A549 (cell line): ENCODE measurements around the gene SNTB2. TPM values are rescaled to one million over a fixed set of nuclear protein-coding genes. Genes with fewer than 3 reads are reported as not detected.

ENCODE experiments used
- ATAC-seq, 2 experiments: fragments of 200-7000 bp in 1 of 2; fragments of >200 bp in 1 of 2; cut with Nextera tagmentation in 1 of 2; cut with Tn5 transposase in 1 of 2; 3 replicates each; pipeline versions ENCODE4 v1.8.0 to v1.9.1; 2018 to 2020; ENCODE audit warnings: mild to moderate bottlenecking in 1 of 2, moderate library complexity in 1 of 2
- CTCF ChIA-PET: fragments of 300-600 bp; sonication (Branson Sonifier 250); formaldehyde crosslinking; extraction: SDS; loops from one replicate; lab custom pipeline; 2021; ENCODE audit warnings: antibody characterized with exemption, inconsistent platforms; lab: Yijun Ruan, JAX
- POLR2A ChIA-PET: fragments of 350-600 bp; formaldehyde crosslinking; extraction: SDS; loops from one replicate; lab custom pipeline; 2021; ENCODE audit warnings: antibody characterized with exemption, inconsistent platforms; lab: Yijun Ruan, JAX
- DNase-seq, 2 experiments: peaks; one replicate each; pipeline versions ENCODE4 v3.0.0 to v3.0.0-alpha.2; 2011 to 2016; ENCODE audit warnings: low read depth in 1 of 2, low spot score in 1 of 2
- FAIRE-seq: peaks from 2 replicates; lab custom pipeline; 2011; peaks lifted over from hg19 to GRCh38; lab: Jason Lieb, UNC
- H3K27ac ChIP-seq, 2 experiments: fragments of >200 bp; sonication (Bioruptor Twin); formaldehyde crosslinking; 3 replicates each; pipeline ENCODE4 v1.5.1; 2016 to 2017
- H3K4me1 ChIP-seq: fragments of >200 bp; sonication (Bioruptor Twin); formaldehyde crosslinking; 3 replicates; pipeline ENCODE4 v1.6.1; 2016
- H3K4me2 ChIP-seq: fragments of >200 bp; sonication (Bioruptor Twin); formaldehyde crosslinking; 3 replicates; pipeline ENCODE4 v1.6.1; 2016
- H3K4me3 ChIP-seq: fragments of >200 bp; sonication (Bioruptor Twin); formaldehyde crosslinking; 3 replicates; pipeline ENCODE4 v1.5.1; 2016
- H3K9me3 ChIP-seq: fragments of >200 bp; sonication (Bioruptor Twin); formaldehyde crosslinking; 3 replicates; pipeline ENCODE4 v1.6.1; 2016
- EHF ChIP-seq: fragments of 250-450 bp; sonication (Bioruptor Pico); IDR thresholded peaks from 2 replicates; pipeline ENCODE4 v1.5.0; 2020; ENCODE audit warnings: mild to moderate bottlenecking
- ESRRA ChIP-seq: fragments of 150-350 bp; IDR thresholded peaks from 2 replicates; pipeline ENCODE4 v1.6.1; 2014; ENCODE audit warnings: mild to moderate bottlenecking, low read length, borderline replicate concordance
- FOSB ChIP-seq: fragments of 250-450 bp; sonication (Bioruptor Pico); IDR thresholded peaks from 2 replicates; pipeline ENCODE4 v1.5.0; 2020; ENCODE audit warnings: mild to moderate bottlenecking, moderate library complexity
- FOXS1 ChIP-seq: fragments of 250-450 bp; sonication (Bioruptor Pico); IDR thresholded peaks from 2 replicates; pipeline ENCODE4 v1.5.0; 2020; ENCODE audit warnings: mild to moderate bottlenecking, moderate library complexity
- GATA3 ChIP-seq: IDR thresholded peaks from 2 replicates; pipeline ENCODE4 v1.6.1; 2012; ENCODE audit warnings: borderline replicate concordance
- JUN ChIP-seq, 2 experiments: fragments of >200 bp; sonication (Bioruptor Twin); formaldehyde crosslinking; IDR thresholded peaks; 2 replicates in 1 of 2; 3 replicates in 1 of 2; pipeline ENCODE4 v1.6.1; 2016 to 2017
- JUNB ChIP-seq: fragments of >200 bp; sonication (Bioruptor Twin); formaldehyde crosslinking; IDR thresholded peaks from 2 replicates; pipeline ENCODE4 v1.6.1; 2016
- NPAS2 ChIP-seq: fragments of 250-450 bp; sonication (Bioruptor Pico); IDR thresholded peaks from 2 replicates; pipeline ENCODE4 v1.8.0; 2022; ENCODE audit warnings: mild to moderate bottlenecking, moderate library complexity, borderline replicate concordance
- PHF8 ChIP-seq: fragments of 200-600 bp; sonication (generic); IDR thresholded peaks from 2 replicates; pipeline ENCODE4 v1.6.1; 2016; ENCODE audit warnings: low read depth, mild to moderate bottlenecking, antibody characterized with exemption, moderate library complexity, borderline replicate concordance
- POLR2A ChIP-seq: IDR thresholded peaks from 2 replicates; pipeline ENCODE4 v1.6.1; 2012; ENCODE audit warnings: mild to moderate bottlenecking, low read length
- POLR2AphosphoS2 ChIP-seq: conservative IDR thresholded peaks from 2 replicates; pipeline ENCODE4 v1.6.1; 2012; ENCODE audit warnings: low read length, improper control_type of control experiment, inconsistent platforms
- RAD21 ChIP-seq, 2 experiments: fragments of >200 bp in 1 of 2; sonication (Bioruptor Twin) in 1 of 2; formaldehyde crosslinking in 1 of 2; IDR thresholded peaks in 1 of 2; conservative IDR thresholded peaks in 1 of 2; 2 replicates in 1 of 2; 3 replicates in 1 of 2; pipeline ENCODE4 v1.6.1; 2012 to 2018; ENCODE audit warnings: inconsistent platforms in 1 of 2
- RARB ChIP-seq: fragments of 250-450 bp; sonication (Bioruptor Pico); IDR thresholded peaks from 2 replicates; pipeline ENCODE4 v1.8.0; 2021; ENCODE audit warnings: mild to moderate bottlenecking, moderate library complexity
- RNF2 ChIP-seq: fragments of 200-600 bp; sonication (generic); IDR thresholded peaks from 2 replicates; pipeline ENCODE4 v1.6.1; 2016; ENCODE audit warnings: low read depth, mild to moderate bottlenecking, antibody characterized with exemption, moderate library complexity, borderline replicate concordance
- TFCP2L1 ChIP-seq: fragments of 250-450 bp; sonication (Bioruptor Pico); IDR thresholded peaks from 2 replicates; pipeline ENCODE4 v1.5.0; 2021; ENCODE audit warnings: mild to moderate bottlenecking
- ZSCAN20 ChIP-seq: fragments of 250-450 bp; sonication (Bioruptor Pico); IDR thresholded peaks from 2 replicates; pipeline ENCODE4 v1.8.0; 2022; ENCODE audit warnings: mild to moderate bottlenecking, moderate library complexity
- WGBS: methylation state at CpG from one replicate; pipeline ENCODE4 v1.1.6; 2017; ENCODE audit errors: missing lambda C conversion rate; 5-methylcytosine and 5-hydroxymethylcytosine counted together
- polyA plus RNA-seq, 4 experiments: library from polyadenylated mRNA; depleted of rRNA in 3 of 4; stranded (reverse); fragments of >200 nt; fragmentation: RNase III in 1 of 4; extraction: RNeasy Plus Mini Kit Qiagen cat#74134 plus additional on column Dnase treatment in 1 of 4; gene quantifications; 2 replicates in 3 of 4; 3 replicates in 1 of 4; pipeline ENCODE4 v1.2.3, GENCODE V29; 2011 to 2017
- TF ChIP-seq, protein P1 (sequence below): IDR thresholded peaks from 2 replicates; pipeline ENCODE4 v1.6.1; 2012
- TF ChIP-seq, protein P2 (sequence below): fragments of >200 bp; sonication (Bioruptor Twin); formaldehyde crosslinking; IDR thresholded peaks from 3 replicates; pipeline ENCODE4 v1.6.1; 2016
- TF ChIP-seq, protein P3 (sequence below): IDR thresholded peaks from 2 replicates; pipeline ENCODE4 v1.6.1; 2012; ENCODE audit warnings: low read depth, borderline replicate concordance
- TF ChIP-seq, protein P4 (sequence below): fragments of 250-450 bp; sonication (Bioruptor Pico); IDR thresholded peaks from 2 replicates; pipeline ENCODE4 v1.5.0; 2020; ENCODE audit warnings: low read depth, mild to moderate bottlenecking, moderate library complexity
- TF ChIP-seq, protein P5 (sequence below): IDR thresholded peaks from 2 replicates; pipeline ENCODE4 v1.6.1; 2012
- TF ChIP-seq, protein P6 (sequence below): fragments of 450-650 bp; IDR thresholded peaks from 2 replicates; pipeline ENCODE4 v1.6.1; 2014; ENCODE audit warnings: antibody characterized with exemption
- TF ChIP-seq, protein P7 (sequence below): fragments of 250-450 bp; sonication (Bioruptor Pico); IDR thresholded peaks from 2 replicates; pipeline ENCODE4 v1.5.0; 2021; ENCODE audit warnings: mild to moderate bottlenecking, moderate library complexity, borderline replicate concordance

Gene SNTB2
- polyA plus RNA-seq, 2 of the 4 experiments (the other 2 are of a cell fraction): 7.8 to 20.8 TPM

DNA sequence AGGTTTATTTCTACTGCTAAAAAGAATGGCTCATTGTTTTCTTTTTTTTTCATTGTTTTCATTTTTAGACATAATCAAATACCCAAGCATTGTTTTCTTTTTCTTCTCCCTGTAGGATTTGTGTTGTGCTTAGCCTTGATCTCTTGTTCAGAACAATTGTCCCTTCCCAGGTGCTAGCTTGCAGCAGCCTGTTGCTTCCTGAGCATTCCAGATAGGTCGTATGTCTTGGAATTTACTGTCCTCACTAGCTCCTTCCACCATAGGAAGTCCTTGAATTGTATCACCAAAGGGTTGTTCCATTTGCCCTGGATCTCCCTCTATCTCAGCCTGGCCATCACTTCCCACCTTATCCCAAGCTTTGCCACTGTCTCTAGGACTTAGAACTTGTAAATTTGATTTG lies 114.2 kb downstream of the SNTB2 start:
- 85% methylated on average over 1 of the region's 1 CpG for WGBS
- Histone ChIP-seq H3K9me3 (no peaks in the 10 kb centered on the region), H3K4me3 (no peak overlapping the region), H3K27ac (no peak overlapping the region), H3K4me2 (no peak overlapping the region), H3K4me1 (no peaks in the 10 kb centered on the region)
- ChIA-PET CTCF (interaction anchor here (1.0 to 2.6 kb wide), 4 partner anchors 11 to 773 kb away, joined by 3 to 10 read pairs (median 4); partner anchors contain the start of gene VPS4A), POLR2A (no interaction called here)
- DNase-seq (no peak), ATAC-seq (no peak), FAIRE-seq (no peak)
- TF ChIP-seq, protein P1, sequence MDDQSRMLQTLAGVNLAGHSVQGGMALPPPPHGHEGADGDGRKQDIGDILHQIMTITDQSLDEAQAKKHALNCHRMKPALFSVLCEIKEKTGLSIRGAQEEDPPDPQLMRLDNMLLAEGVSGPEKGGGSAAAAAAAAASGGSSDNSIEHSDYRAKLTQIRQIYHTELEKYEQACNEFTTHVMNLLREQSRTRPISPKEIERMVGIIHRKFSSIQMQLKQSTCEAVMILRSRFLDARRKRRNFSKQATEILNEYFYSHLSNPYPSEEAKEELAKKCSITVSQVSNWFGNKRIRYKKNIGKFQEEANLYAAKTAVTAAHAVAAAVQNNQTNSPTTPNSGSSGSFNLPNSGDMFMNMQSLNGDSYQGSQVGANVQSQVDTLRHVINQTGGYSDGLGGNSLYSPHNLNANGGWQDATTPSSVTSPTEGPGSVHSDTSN: no peak

DNA sequence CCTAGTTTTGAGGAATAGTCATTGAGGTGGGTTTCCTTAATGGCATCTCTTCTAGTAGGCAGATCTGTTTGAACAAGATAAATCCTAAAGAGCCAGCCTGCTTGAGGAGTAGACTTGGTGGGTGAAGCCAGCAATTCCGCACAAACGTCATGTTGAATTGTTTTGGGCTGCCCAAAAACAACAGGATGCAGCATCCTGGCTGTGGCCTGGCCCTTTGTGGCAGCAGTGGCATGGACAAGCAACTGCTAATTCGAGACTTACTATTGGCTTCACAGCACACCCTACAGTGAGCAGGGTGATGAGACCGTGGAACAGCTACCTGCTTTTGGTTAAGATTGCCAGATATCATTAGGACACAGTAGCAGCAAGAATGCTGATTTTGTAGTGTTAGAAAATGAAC lies 114.9 kb downstream of the SNTB2 start:
- ChIA-PET POLR2A (no interaction called here), CTCF (interaction anchor here (1.0 to 2.6 kb wide), 5 partner anchors 10 to 774 kb away, joined by 3 to 10 read pairs (median 5); partner anchors contain the start of gene VPS4A)
- TF ChIP-seq JUN (IDR thresholded peaks at IDR 0.05) (no peak), JUNB (no peak), FOXS1 (CRISPR knock-in tag) (no peak), EHF (CRISPR knock-in tag) (no peak), POLR2AphosphoS2 (no peak), NPAS2 (CRISPR knock-in tag) (no peak), TFCP2L1 (CRISPR knock-in tag) (no peak), RARB (no peak), POLR2A (no peak), FOSB (no peak), ZSCAN20 (CRISPR knock-in tag) (no peak), GATA3 (no peak), PHF8 (no peak), RAD21 (conservative IDR thresholded peaks at IDR 0.05 in 1 of 2, IDR thresholded peaks at IDR 0.05 in 1 of 2) (no peak), RNF2 (no peak), ESRRA (no peak)
- TF ChIP-seq, protein P2, sequence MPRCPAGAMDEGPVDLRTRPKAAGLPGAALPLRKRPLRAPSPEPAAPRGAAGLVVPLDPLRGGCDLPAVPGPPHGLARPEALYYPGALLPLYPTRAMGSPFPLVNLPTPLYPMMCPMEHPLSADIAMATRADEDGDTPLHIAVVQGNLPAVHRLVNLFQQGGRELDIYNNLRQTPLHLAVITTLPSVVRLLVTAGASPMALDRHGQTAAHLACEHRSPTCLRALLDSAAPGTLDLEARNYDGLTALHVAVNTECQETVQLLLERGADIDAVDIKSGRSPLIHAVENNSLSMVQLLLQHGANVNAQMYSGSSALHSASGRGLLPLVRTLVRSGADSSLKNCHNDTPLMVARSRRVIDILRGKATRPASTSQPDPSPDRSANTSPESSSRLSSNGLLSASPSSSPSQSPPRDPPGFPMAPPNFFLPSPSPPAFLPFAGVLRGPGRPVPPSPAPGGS: no peak
- TF ChIP-seq, protein P3, sequence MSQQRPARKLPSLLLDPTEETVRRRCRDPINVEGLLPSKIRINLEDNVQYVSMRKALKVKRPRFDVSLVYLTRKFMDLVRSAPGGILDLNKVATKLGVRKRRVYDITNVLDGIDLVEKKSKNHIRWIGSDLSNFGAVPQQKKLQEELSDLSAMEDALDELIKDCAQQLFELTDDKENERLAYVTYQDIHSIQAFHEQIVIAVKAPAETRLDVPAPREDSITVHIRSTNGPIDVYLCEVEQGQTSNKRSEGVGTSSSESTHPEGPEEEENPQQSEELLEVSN: no peak
- TF ChIP-seq, protein P4, sequence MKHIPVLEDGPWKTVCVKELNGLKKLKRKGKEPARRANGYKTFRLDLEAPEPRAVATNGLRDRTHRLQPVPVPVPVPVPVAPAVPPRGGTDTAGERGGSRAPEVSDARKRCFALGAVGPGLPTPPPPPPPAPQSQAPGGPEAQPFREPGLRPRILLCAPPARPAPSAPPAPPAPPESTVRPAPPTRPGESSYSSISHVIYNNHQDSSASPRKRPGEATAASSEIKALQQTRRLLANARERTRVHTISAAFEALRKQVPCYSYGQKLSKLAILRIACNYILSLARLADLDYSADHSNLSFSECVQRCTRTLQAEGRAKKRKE: no peak
- TF ChIP-seq, protein P5, sequence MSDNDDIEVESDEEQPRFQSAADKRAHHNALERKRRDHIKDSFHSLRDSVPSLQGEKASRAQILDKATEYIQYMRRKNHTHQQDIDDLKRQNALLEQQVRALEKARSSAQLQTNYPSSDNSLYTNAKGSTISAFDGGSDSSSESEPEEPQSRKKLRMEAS: no peak
- no peaks in the 10 kb centered on the region for H3K4me1 ChIP-seq
- H3K27ac ChIP-seq: no peak overlapping the region
- no peaks in the 10 kb centered on the region for H3K9me3 ChIP-seq
- DNase-seq (no peak), ATAC-seq (no peak), FAIRE-seq (no peak)
- no peak overlapping the region for H3K4me3 ChIP-seq
- no peak overlapping the region for H3K4me2 ChIP-seq
- WGBS: 91% methylated on average over 4 of the region's 4 CpGs

DNA sequence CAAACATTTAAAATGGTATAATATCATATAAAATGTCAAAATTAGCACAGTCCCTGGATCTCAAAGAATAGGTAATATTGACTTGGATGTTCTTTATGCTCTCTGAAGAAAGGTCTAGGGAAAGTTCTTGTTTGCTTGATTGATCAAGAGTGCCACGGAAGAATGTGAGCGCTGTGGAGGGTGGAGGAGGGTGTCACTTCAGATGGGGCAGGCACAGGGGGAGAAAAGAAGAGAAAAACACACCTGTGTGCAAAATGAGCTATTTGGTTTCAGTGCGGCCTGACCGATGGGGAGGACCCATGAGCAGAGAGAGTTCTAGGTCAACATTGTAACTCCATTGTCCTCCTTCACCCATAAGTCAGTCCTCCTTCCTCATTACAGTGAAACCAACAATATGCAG lies 115.3 kb downstream of the SNTB2 start:
- Histone ChIP-seq H3K4me2 (no peak overlapping the region), H3K4me3 (no peak overlapping the region), H3K9me3 (no peaks in the 10 kb centered on the region), H3K27ac (no peak overlapping the region), H3K4me1 (no peaks in the 10 kb centered on the region)
- ChIA-PET CTCF (interaction anchor here (1.5 to 2.6 kb wide), 3 partner anchors 10 to 152 kb away, joined by 5 to 10 read pairs (median 9); partner anchors contain the start of gene VPS4A), POLR2A (no interaction called here)
- DNase-seq (no peak), ATAC-seq (no peak), FAIRE-seq (no peak)
- 89% methylated on average over 4 of the region's 4 CpGs for WGBS
- TF ChIP-seq ESRRA: no peak
- no peak for TF ChIP-seq TFCP2L1 (CRISPR knock-in tag)
- TF ChIP-seq, protein P6, sequence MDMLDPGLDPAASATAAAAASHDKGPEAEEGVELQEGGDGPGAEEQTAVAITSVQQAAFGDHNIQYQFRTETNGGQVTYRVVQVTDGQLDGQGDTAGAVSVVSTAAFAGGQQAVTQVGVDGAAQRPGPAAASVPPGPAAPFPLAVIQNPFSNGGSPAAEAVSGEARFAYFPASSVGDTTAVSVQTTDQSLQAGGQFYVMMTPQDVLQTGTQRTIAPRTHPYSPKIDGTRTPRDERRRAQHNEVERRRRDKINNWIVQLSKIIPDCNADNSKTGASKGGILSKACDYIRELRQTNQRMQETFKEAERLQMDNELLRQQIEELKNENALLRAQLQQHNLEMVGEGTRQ: no peak
- TF ChIP-seq, protein P7, sequence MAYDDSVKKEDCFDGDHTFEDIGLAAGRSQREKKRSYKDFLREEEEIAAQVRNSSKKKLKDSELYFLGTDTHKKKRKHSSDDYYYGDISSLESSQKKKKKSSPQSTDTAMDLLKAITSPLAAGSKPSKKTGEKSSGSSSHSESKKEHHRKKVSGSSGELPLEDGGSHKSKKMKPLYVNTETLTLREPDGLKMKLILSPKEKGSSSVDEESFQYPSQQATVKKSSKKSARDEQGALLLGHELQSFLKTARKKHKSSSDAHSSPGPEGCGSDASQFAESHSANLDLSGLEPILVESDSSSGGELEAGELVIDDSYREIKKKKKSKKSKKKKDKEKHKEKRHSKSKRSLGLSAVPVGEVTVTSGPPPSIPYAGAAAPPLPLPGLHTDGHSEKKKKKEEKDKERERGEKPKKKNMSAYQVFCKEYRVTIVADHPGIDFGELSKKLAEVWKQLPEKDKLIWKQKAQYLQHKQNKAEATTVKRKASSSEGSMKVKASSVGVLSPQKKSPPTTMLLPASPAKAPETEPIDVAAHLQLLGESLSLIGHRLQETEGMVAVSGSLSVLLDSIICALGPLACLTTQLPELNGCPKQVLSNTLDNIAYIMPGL: no peak
